Adrenal gland (tissue), 12 donors: ENCODE measurements around the gene ACAD9. TPM values are rescaled to one million over a fixed set of nuclear protein-coding genes. Genes with fewer than 3 reads are reported as not detected.

Experiments used
- DNase-seq, 7 donors: peaks; one replicate each; pipeline ENCODE4 v3.0.0-alpha.2; 2019 to 2020
- H3K27ac ChIP-seq, 5 donors: fragments of 200-600 bp; sonication (generic) in 4 of 5; 1 replicate in 3 of 5; 2 replicates in 2 of 5; pipeline versions ENCODE4 v1.5.1 to v1.8.0; 2016 to 2020; ENCODE audit warnings: mild to moderate bottlenecking in 1 of 5
- H3K27me3 ChIP-seq: fragments of 200-600 bp; 2 replicates; pipeline ENCODE4 v1.8.0; 2021
- H3K36me3 ChIP-seq, 2 donors: fragments of 200-600 bp; replicated peaks in 1 of 2; 1 replicate in 1 of 2; 2 replicates in 1 of 2; pipeline versions ENCODE4 v1.5.1 to v1.8.0; 2018 to 2022
- H3K4me1 ChIP-seq, 2 donors: fragments of 200-600 bp; replicated peaks in 1 of 2; 1 replicate in 1 of 2; 2 replicates in 1 of 2; pipeline versions ENCODE4 v1.5.1 to v1.8.0; 2018 to 2021
- H3K4me3 ChIP-seq, 4 donors: fragments of 200-600 bp; sonication (generic) in 3 of 4; one replicate each; pipeline ENCODE4 v1.5.1; 2016 to 2018
- H3K9me3 ChIP-seq, 3 donors: fragments of 200-600 bp; sonication (generic) in 1 of 3; replicated peaks in 1 of 3; 1 replicate in 2 of 3; 2 replicates in 1 of 3; pipeline versions ENCODE4 v1.5.1 to v1.8.0; 2016 to 2021
- CTCF ChIP-seq, 6 experiments: fragments of 450-650 bp in 4 of 6; fragments of 200-600 bp in 2 of 6; sonication (generic) in 1 of 6; IDR thresholded peaks; 1 replicate in 5 of 6; 2 replicates in 1 of 6; pipeline versions ENCODE4 v1.5.1 to v1.8.0; 2016 to 2021; ENCODE audit warnings: antibody characterized with exemption in 6 of 6, mild to moderate bottlenecking in 2 of 6, moderate library complexity in 1 of 6
- POLR2A ChIP-seq, 2 donors: fragments of 450-650 bp; IDR thresholded peaks; one replicate each; pipeline ENCODE4 v1.6.1; 2017; ENCODE audit warnings: antibody characterized with exemption in 2 of 2, mild to moderate bottlenecking in 2 of 2, moderate library complexity in 1 of 2
- WGBS, 4 donors: extraction: QIAGEN DNeasy Blood & Tissue Kit in 2 of 4; methylation state at CpG; one replicate each; pipeline versions ENCODE4 v1.1.5 to v1.1.7; 2013 to 2017; 5-methylcytosine and 5-hydroxymethylcytosine counted together
- intact Hi-C, 2 donors: fragments of 100-400 bp; cut with DNase I; formaldehyde crosslinking; loops; one replicate each; pipeline versions ENCODE4 v1.14.1 to v1.15.0; 2022 to 2023
- polyA plus RNA-seq, 3 donors: library from polyadenylated mRNA; stranded (reverse); fragments of 200-250 nt in 2 of 3; fragments of 350-450 nt in 1 of 3; fragmentation: Illumina TruSeq in 1 of 3; extraction: RNeasy Lipid Tissue Mini Kit (QIAGEN cat#74804) in 1 of 3; gene quantifications; one replicate each; pipeline ENCODE4 v1.2.3, GENCODE V29; 2013 to 2014
- total RNA-seq, 9 donors: library from RNA; depleted of rRNA in 4 of 9; stranded (reverse); fragments of >200 nt in 4 of 9; fragments of 120-200 nt in 1 of 9; fragmentation: NEBNext Ultra II Directional in 1 of 9; extraction: Animal tissue kit (Norgen Biotek cat#: 25700) in 1 of 9; gene quantifications; one replicate each; pipeline versions ENCODE4 v1.1.0 to v1.2.4, GENCODE V29; 2013 to 2023
- donor health status: healthy with polysubstance abuse.
- donor health status: Bipolar disorder and iron deficiency.
- donor health status: DM: yes; HTN: yes; CAD: no.
- donor health status: DM: no; HTN: no; CAD: no.
- donor health status: DM: no; HTN: no; CAD: no.
- donor health status: DM: yes; HTN: yes; CAD: no.

The ACAD9 gene
- total and polyA plus RNA-seq, 12 donors = 39.1 to 68.0 (median 51.6) TPM

- TF ChIP-seq POLR2A (IDR thresholded peaks at IDR 0.05) (no peak), CTCF (IDR thresholded peaks at IDR 0.05) (no peak)
- WGBS, 4 donors = 91 to 100% (median 96%) methylated on average over 7 to 10 of the region's 10 CpGs
- no peak overlapping the region for H3K27ac ChIP-seq
- H3K4me3 ChIP-seq = no peak overlapping the region
- intact Hi-C loops = no loop called here
- no peak for DNase-seq
- no peaks in the 10 kb centered on the region for H3K9me3 ChIP-seq
- H3K4me1 ChIP-seq = no peaks in the 10 kb centered on the region
- H3K27me3 ChIP-seq = no peaks in the 10 kb centered on the region
- H3K36me3 ChIP-seq = peaks cover 0 to 51% of the 10 kb centered on the region in 2 donors
Measured at GRCh38 chr3:128914966-128915645, 35.7 kb downstream of the ACAD9 start.

- no peak overlapping the region for H3K27ac ChIP-seq
- H3K4me1 ChIP-seq = no peaks in the 10 kb centered on the region
- no peaks in the 10 kb centered on the region for H3K9me3 ChIP-seq
- no peak overlapping the region for H3K4me3 ChIP-seq
- 56 to 64% (median 60%) methylated on average over 2 of the region's 2 CpGs for whole genome bisulfite sequencing, 4 donors
- TF ChIP-seq CTCF (IDR thresholded peaks at IDR 0.05) (peak in 2 of 6 experiments; percentile 4 to 10), POLR2A (IDR thresholded peaks at IDR 0.05) (no peak)
- no peak for DNase-seq
- peaks cover 0 to 29% of the 10 kb centered on the region in 2 donors for H3K36me3 ChIP-seq
- H3K27me3 ChIP-seq = no peaks in the 10 kb centered on the region
- intact Hi-C loops = no loop called here
Measured at GRCh38 chr3:128917291-128917690, 37.9 kb downstream of the ACAD9 start.

- no peak for DNase-seq
- WGBS, 4 donors = 96 to 100% (median 99%) methylated on average over 1 of the region's 1 CpG
- Histone ChIP-seq H3K36me3 (peaks cover 0 to 2% of the 10 kb centered on the region in 2 donors), H3K4me3 (no peak overlapping the region), H3K27me3 (no peaks in the 10 kb centered on the region), H3K27ac (no peak overlapping the region), H3K4me1 (no peaks in the 10 kb centered on the region), H3K9me3 (no peaks in the 10 kb centered on the region)
- TF ChIP-seq CTCF (IDR thresholded peaks at IDR 0.05) = no peak
- TF ChIP-seq POLR2A (IDR thresholded peaks at IDR 0.05) = no peak
- intact Hi-C loops = no loop called here
Measured at GRCh38 chr3:128919988-128920387, 40.6 kb downstream of the ACAD9 start.

GRCh38 chr3:128922804-128923459 is 43.5 kb downstream of the ACAD9 start:
- Histone ChIP-seq H3K27ac (no peak overlapping the region), H3K9me3 (no peaks in the 10 kb centered on the region), H3K36me3 (no peaks in the 10 kb centered on the region), H3K4me1 (no peaks in the 10 kb centered on the region), H3K4me3 (no peak overlapping the region), H3K27me3 (no peaks in the 10 kb centered on the region)
- TF ChIP-seq POLR2A (IDR thresholded peaks at IDR 0.05) (no peak), CTCF (IDR thresholded peaks at IDR 0.05) (no peak)
- intact Hi-C loops = no loop called here
- DNase-seq = no peak
- 73 to 82% (median 77%) methylated on average over 10 of the region's 10 CpGs for WGBS, 4 donors
